K562 (cell line): ENCODE results near the gene PYDC2. TPM values are rescaled to one million over a fixed set of nuclear protein-coding genes. Genes with fewer than 3 reads are reported as not detected.

Source experiments
- CHAMP1 ChIP-seq: fragments of 450-650 bp; IDR thresholded peaks from 2 replicates; pipeline ENCODE4 v1.6.1; 2016; ENCODE audit warnings: mild to moderate bottlenecking
- E2F5 ChIP-seq: sonication (generic); formaldehyde crosslinking; IDR thresholded peaks from 2 replicates; pipeline ENCODE4 v1.8.0; 2022; ENCODE audit warnings: mild to moderate bottlenecking, missing genetic modification reagents
- ELF2 ChIP-seq: fragments of 250-450 bp; sonication (Bioruptor Pico); IDR thresholded peaks from 2 replicates; pipeline ENCODE4 v1.5.0; 2021; ENCODE audit warnings: mild to moderate bottlenecking
- EP400 ChIP-seq: fragments of 450-650 bp; IDR thresholded peaks from 2 replicates; pipeline ENCODE4 v1.6.1; 2017; ENCODE audit warnings: antibody characterized with exemption, mild to moderate bottlenecking, moderate library complexity
- FOXM1 ChIP-seq, 2 experiments: fragments of 450-650 bp in 1 of 2; sonication (generic) in 1 of 2; formaldehyde crosslinking in 1 of 2; IDR thresholded peaks; 2 replicates each; pipeline versions ENCODE4 v1.6.1 to v1.9.0; 2017 to 2022; ENCODE audit warnings: low read depth in 2 of 2, mild to moderate bottlenecking in 2 of 2, missing genetic modification reagents in 1 of 2, moderate library complexity in 1 of 2
- GATA2 ChIP-seq: sonication (generic); formaldehyde crosslinking; IDR thresholded peaks from 2 replicates; pipeline ENCODE4 v1.4.0; 2020; ENCODE audit warnings: mild to moderate bottlenecking, missing genetic modification reagents
- HNRNPH1 ChIP-seq: fragments of 200-400 bp; formaldehyde crosslinking; optimal IDR thresholded peaks from 2 replicates; pipeline ENCODE3; 2017; ENCODE audit warnings: low read depth, mild to moderate bottlenecking, low read length, moderate library complexity
- HOXB6 ChIP-seq: fragments of 250-450 bp; sonication (Bioruptor Pico); IDR thresholded peaks from 2 replicates; pipeline ENCODE4 v1.5.1; 2022; ENCODE audit warnings: mild to moderate bottlenecking, borderline replicate concordance
- L3MBTL2 ChIP-seq: fragments of 450-650 bp; IDR thresholded peaks from 2 replicates; pipeline ENCODE4 v1.6.1; 2016; ENCODE audit warnings: mild to moderate bottlenecking, moderate library complexity
- MTF1 ChIP-seq: fragments of 250-450 bp; sonication (Bioruptor Pico); IDR thresholded peaks from 2 replicates; pipeline ENCODE4 v1.9.0; 2021; ENCODE audit warnings: moderate library complexity, mild to moderate bottlenecking, inconsistent platforms, borderline replicate concordance
- POLR2A ChIP-seq: fragments of 450-650 bp; conservative IDR thresholded peaks from 2 replicates; pipeline ENCODE4 v1.6.1; 2016
- POLR2G ChIP-seq: fragments of 200-400 bp; formaldehyde crosslinking; IDR thresholded peaks from 2 replicates; pipeline ENCODE4 v1.6.1; 2017; ENCODE audit warnings: low read depth, mild to moderate bottlenecking, antibody characterized with exemption, low read length, moderate library complexity
- TAF1 ChIP-seq: IDR thresholded peaks from 2 replicates; pipeline ENCODE4 v1.6.1; 2011; ENCODE audit warnings: mild to moderate bottlenecking, low read length, moderate library complexity; ENCODE audit not compliant: insufficient read depth, control insufficient read depth, severe bottlenecking; ENCODE audit errors: extremely low read depth
- TAF7 ChIP-seq: fragments of 450-650 bp; IDR thresholded peaks from 2 replicates; pipeline ENCODE4 v1.6.1; 2016; ENCODE audit warnings: missing genetic modification characterization, missing compliant biosample characterization
- ZFP91 ChIP-seq: sonication (generic); formaldehyde crosslinking; IDR thresholded peaks from 2 replicates; pipeline ENCODE4 v1.8.0; 2022; ENCODE audit warnings: mild to moderate bottlenecking, missing genetic modification reagents
- ZKSCAN8 ChIP-seq: fragments of 200-800 bp; sonication (Bioruptor generic); IDR thresholded peaks from 2 replicates; pipeline ENCODE4 v1.6.1; 2016; ENCODE audit warnings: missing genetic modification characterization, missing compliant biosample characterization
- polyA plus RNA-seq, 8 experiments: library from polyadenylated mRNA; depleted of rRNA in 4 of 8; stranded (reverse) in 5 of 8; unstranded in 3 of 8; fragments of >200 nt; fragmentation: Nextera tagmentation in 2 of 8; fragmentation: Illumina TruSeq in 1 of 8; extraction: Ambion mirVana in 2 of 8; extraction: Trizol in 1 of 8; gene quantifications; 2 replicates each; pipeline versions ENCODE4 v1.2.1 to v1.2.3, GENCODE V29; 2011 to 2014; ENCODE audit warnings: inconsistent platforms in 1 of 8, missing spikeins in 1 of 8
- total RNA-seq, 7 experiments: library from RNA; depleted of rRNA in 6 of 7; stranded (reverse); fragments of >200 nt in 6 of 7; fragmentation: Illumina TruSeq in 2 of 7; extraction: Trizol in 2 of 7; gene quantifications; 2 replicates each; pipeline versions ENCODE4 v1.2.1 to v1.2.3, GENCODE V29; 2011 to 2021; ENCODE audit warnings: low replicate concordance in 1 of 7
- TF ChIP-seq, protein P1 (sequence below), 2 experiments: fragments of 250-450 bp in 1 of 2; fragments of 450-650 bp in 1 of 2; sonication (Bioruptor Pico) in 1 of 2; IDR thresholded peaks; 2 replicates each; pipeline versions ENCODE4 v1.6.1 to v1.8.0; 2016 to 2021; ENCODE audit warnings: mild to moderate bottlenecking in 2 of 2, moderate library complexity in 2 of 2, missing compliant biosample characterization in 1 of 2, missing genetic modification characterization in 1 of 2
- TF ChIP-seq, protein P2 (sequence below): fragments of 250-450 bp; sonication (Bioruptor Pico); IDR thresholded peaks from 2 replicates; pipeline ENCODE4 v1.8.0; 2021; ENCODE audit warnings: borderline replicate concordance, mild to moderate bottlenecking, moderate library complexity; ENCODE audit not compliant: poor library complexity, severe bottlenecking

Gene PYDC2
- total and polyA plus RNA-seq, 9 of the 15 experiments (the other 6 are each of a cell fraction or from before 2014, with no cell fraction given), result 4.0 to 7.6 (median 5.1) TPM; not detected in 5

DNA sequence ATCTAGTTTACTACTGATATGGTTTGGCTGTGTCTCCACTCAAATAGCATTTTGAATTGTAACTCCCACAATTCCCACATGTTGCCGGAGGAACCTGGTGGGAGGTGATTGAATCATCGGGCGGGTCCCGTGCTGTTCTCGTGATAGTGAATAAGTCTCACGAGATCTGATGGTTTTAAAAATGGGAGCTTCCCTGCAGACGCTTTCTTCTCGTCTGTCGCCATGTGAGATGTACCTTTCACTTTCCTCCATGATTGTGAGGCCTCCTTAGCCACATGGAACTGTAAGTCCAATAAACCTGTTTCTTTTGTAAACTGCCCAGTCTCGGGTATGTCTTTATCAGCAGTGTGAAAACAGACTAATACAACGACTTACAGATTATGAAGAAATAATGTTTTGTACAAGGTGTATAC, 35.6 kb upstream of the PYDC2 start (continued):
- TF ChIP-seq CHAMP1, result 0 out of 2 replicates have a peak, but pooled peaks have one; percentile 62
- peak; percentile 72; the same call in 1 of the 2 replicates for TF ChIP-seq L3MBTL2
- TF ChIP-seq, protein P1, sequence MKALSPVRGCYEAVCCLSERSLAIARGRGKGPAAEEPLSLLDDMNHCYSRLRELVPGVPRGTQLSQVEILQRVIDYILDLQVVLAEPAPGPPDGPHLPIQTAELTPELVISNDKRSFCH (CRISPR knock-in tag; IDR thresholded peaks at IDR 0.05), result no peak
- TF ChIP-seq, protein P1 (tag; IDR thresholded peaks at IDR 0.05), result no peak
- TF ChIP-seq ELF2, result no peak
- TF ChIP-seq MTF1 (CRISPR knock-in tag), result no peak
- TF ChIP-seq TAF7 (tag), result peak; percentile 76
- TF ChIP-seq ZFP91 (CRISPR knock-in tag), result no peak
- TF ChIP-seq HNRNPH1, result no peak
- TF ChIP-seq ZKSCAN8 (CRISPR knock-in tag), result 0 out of 2 replicates have a peak, but pooled peaks have one; percentile 21
- peak; percentile 56 for TF ChIP-seq POLR2G
- TF ChIP-seq EP400, result peak; percentile 89
- no peak for TF ChIP-seq HOXB6 (CRISPR knock-in tag)
- no peak for TF ChIP-seq E2F5
- TF ChIP-seq FOXM1 (IDR thresholded peaks at IDR 0.05; ENCODE audit: low read depth), result peak; percentile 47; the same call in 1 of the 2 replicates
- TF ChIP-seq FOXM1 (CRISPR knock-in tag; IDR thresholded peaks at IDR 0.05; ENCODE audit: low read depth), result no peak
- TF ChIP-seq TAF1, result peak; percentile 93
- TF ChIP-seq GATA2, result no peak
- TF ChIP-seq, protein P2, sequence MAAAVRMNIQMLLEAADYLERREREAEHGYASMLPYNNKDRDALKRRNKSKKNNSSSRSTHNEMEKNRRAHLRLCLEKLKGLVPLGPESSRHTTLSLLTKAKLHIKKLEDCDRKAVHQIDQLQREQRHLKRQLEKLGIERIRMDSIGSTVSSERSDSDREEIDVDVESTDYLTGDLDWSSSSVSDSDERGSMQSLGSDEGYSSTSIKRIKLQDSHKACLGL, result peak; percentile 54
- TF ChIP-seq POLR2A, result peak; percentile 96
